ENCODE data around the gene TRIM62. TPM values are rescaled to one million over a fixed set of nuclear protein-coding genes. Genes with fewer than 3 reads are reported as not detected.

TRIM62 gene
- total RNA-seq, 1 experiment from 2014 or later: 2.8 TPM

DNA sequence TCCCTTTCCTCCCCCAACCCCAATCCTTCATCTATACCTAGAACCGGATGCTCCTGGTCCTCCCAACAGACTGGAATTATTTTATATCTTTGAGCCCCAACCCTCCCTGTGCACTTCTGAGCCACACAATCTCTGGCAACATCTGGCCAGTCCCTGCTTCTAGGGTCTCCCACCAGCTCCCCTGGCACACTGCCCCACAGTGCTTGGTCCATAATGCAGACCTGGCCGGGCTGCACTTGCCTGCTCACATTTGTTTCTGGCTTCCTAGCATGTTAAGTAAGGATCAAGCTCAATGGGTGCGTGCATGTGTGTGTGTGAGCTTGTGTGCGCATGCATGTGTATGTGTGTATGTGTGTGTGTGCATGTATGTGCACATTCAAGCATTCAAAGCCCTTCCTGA, 8.8 kb downstream of the TRIM62 start:
- BruUV-seq (replicated peaks): no TSS peak
- POLR2A ChIA-PET (ENCODE audit: low non-redundant PET): no interaction called here
- DNase-seq (ENCODE audit: low spot score): no peak
- no peak for TF ChIP-seq EZH2 (IDR thresholded peaks at IDR 0.05; ENCODE audit: borderline replicate concordance, low read depth, low read length, poor library complexity, severe bottlenecking)
- TF ChIP-seq, protein P1, sequence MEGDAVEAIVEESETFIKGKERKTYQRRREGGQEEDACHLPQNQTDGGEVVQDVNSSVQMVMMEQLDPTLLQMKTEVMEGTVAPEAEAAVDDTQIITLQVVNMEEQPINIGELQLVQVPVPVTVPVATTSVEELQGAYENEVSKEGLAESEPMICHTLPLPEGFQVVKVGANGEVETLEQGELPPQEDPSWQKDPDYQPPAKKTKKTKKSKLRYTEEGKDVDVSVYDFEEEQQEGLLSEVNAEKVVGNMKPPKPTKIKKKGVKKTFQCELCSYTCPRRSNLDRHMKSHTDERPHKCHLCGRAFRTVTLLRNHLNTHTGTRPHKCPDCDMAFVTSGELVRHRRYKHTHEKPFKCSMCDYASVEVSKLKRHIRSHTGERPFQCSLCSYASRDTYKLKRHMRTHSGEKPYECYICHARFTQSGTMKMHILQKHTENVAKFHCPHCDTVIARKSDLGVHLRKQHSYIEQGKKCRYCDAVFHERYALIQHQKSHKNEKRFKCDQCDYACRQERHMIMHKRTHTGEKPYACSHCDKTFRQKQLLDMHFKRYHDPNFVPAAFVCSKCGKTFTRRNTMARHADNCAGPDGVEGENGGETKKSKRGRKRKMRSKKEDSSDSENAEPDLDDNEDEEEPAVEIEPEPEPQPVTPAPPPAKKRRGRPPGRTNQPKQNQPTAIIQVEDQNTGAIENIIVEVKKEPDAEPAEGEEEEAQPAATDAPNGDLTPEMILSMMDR (conservative IDR thresholded peaks at IDR 0.05; ENCODE audit: low read depth, low read length): no peak
- no peaks in the 10 kb centered on the region for H3K36me3 ChIP-seq (ENCODE audit: insufficient read depth, low read length, poor library complexity, severe bottlenecking)
- CTCF ChIA-PET: no interaction called here
- no peaks in the 10 kb centered on the region for H3K27me3 ChIP-seq (replicated peaks; ENCODE audit: insufficient read depth, low read depth, low read length, poor library complexity)
- H3K4me1 ChIP-seq (ENCODE audit: insufficient read depth, low read length, poor library complexity, severe bottlenecking): no peaks in the 10 kb centered on the region
- no peak overlapping the region for H3K27ac ChIP-seq (ENCODE audit: low read depth, low read length, poor library complexity, severe bottlenecking)
- intact Hi-C loops (cut with micrococcal nuclease; ENCODE audit: unreplicated experiment): no loop called here
- H3K4me3 ChIP-seq (ENCODE audit: low read depth, low read length, poor library complexity, severe bottlenecking): no peak overlapping the region
- no peaks in the 10 kb centered on the region for H3K9me3 ChIP-seq (ENCODE audit: low read depth, low read length, poor library complexity, severe bottlenecking)

DNA sequence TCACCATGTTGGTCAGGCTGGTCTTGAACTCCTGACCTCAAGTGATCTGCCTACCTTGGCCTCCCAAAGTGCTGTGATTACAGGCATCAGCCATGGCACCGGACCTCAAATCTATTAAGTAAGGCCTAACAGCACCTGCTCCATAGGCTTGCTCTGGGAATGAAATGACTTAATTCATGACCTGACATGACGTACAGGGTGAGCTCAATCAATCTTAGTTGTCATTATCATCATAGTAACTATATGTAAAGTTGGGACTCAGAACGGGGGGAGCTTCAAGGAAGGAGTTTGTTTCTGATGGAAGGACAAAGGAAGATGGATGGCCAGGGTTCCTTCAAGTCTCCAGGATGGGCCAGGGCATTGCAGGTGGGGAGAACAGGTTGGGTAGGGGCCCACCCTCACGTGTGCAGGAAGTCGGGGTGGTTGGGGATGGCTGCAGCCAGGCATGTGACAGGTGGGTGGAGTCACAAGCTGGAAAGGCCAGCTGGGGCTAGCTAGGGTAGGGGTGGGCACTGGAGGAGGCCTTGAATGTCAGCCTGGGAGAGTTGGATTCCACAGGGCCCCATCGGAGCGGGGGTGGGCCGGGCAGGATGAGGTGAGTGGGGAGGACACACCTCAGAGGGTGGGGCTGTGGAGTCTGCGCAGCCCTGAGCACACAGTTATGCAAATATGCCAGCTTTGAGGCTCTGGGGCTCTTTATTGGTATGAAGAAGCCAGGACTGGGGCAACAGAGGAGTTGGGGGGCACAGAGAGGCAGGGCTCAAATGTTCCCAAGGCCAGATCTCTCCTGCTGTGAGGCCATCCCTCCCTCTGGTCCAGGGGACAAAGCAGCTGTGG, 9.6 kb downstream of the TRIM62 start:
- Histone ChIP-seq H3K27ac (ENCODE audit: low read depth, low read length, poor library complexity, severe bottlenecking) (no peak overlapping the region), H3K27me3 (replicated peaks; ENCODE audit: insufficient read depth, low read depth, low read length, poor library complexity) (no peaks in the 10 kb centered on the region), H3K9me3 (ENCODE audit: low read depth, low read length, poor library complexity, severe bottlenecking) (no peaks in the 10 kb centered on the region), H3K4me3 (ENCODE audit: low read depth, low read length, poor library complexity, severe bottlenecking) (no peak overlapping the region), H3K4me1 (ENCODE audit: insufficient read depth, low read length, poor library complexity, severe bottlenecking) (no peaks in the 10 kb centered on the region), H3K36me3 (ENCODE audit: insufficient read depth, low read length, poor library complexity, severe bottlenecking) (no peaks in the 10 kb centered on the region)
- ChIA-PET CTCF (no interaction called here), POLR2A (ENCODE audit: low non-redundant PET) (interaction anchor here (0.6 kb wide), 1 partner anchor 237 kb away, joined by 3 read pairs; no protein-coding TSS in a partner anchor)
- no TSS peak for BruUV-seq (replicated peaks)
- intact Hi-C loops (cut with micrococcal nuclease; ENCODE audit: unreplicated experiment): no loop called here
- no peak for TF ChIP-seq EZH2 (IDR thresholded peaks at IDR 0.05; ENCODE audit: borderline replicate concordance, low read depth, low read length, poor library complexity, severe bottlenecking)
- TF ChIP-seq, protein P1 (conservative IDR thresholded peaks at IDR 0.05; ENCODE audit: low read depth, low read length): no peak
- no peak for DNase-seq (ENCODE audit: low spot score)

DNA sequence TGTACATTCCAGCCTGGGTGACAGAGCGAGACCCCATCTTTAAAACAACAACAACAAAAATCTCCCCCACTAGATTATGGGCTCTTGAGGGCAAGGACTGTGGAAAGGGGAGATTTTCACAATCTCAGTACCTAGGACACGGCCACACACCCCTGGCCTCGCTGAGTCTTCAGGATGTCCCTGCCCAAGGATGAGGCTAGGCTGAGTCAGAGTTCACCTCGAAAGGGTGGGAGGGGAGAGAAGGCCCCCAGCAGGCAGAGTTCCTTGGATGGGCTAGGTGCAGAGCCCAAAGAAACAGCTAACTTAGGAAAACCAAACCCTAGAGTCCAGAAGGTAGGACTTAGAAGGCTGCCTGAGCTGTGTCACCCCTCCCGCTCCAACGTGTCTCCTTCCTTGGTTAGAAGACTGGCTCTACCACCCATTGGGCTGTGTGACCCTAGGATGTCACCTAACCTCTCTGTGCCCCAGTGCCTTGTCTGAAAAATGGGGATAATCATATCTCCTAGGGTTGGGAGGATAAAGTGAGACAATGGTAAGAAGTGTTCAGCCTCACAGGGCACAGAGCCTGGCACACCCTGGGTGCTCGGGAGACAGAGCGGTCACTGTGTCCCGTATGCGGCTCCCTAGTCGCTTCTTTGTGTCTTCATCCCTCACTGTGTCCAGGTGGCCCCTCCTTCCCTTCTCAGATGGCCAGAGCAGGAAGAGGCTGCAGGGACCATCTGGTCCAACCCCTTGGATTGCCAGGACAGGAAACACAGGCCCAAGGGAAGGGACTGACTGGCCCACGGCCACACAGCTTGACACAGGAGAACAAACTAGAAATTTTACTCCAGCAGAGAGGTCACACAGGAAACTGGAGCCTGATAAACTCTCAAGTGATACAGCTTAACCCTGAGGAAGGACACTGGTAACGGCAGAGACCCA, 11.2 kb downstream of the TRIM62 start:
- ChIA-PET CTCF (interaction anchor here (0.5 kb wide), 1 partner anchor 58 kb away, joined by 3 read pairs; no protein-coding TSS in a partner anchor), POLR2A (ENCODE audit: low non-redundant PET) (no interaction called here)
- H3K27ac ChIP-seq (ENCODE audit: low read depth, low read length, poor library complexity, severe bottlenecking): no peak overlapping the region
- no peak for TF ChIP-seq EZH2 (IDR thresholded peaks at IDR 0.05; ENCODE audit: borderline replicate concordance, low read depth, low read length, poor library complexity, severe bottlenecking)
- TF ChIP-seq, protein P1 (conservative IDR thresholded peaks at IDR 0.05; ENCODE audit: low read depth, low read length): no peak
- no peaks in the 10 kb centered on the region for H3K9me3 ChIP-seq (ENCODE audit: low read depth, low read length, poor library complexity, severe bottlenecking)
- no peak for DNase-seq (ENCODE audit: low spot score)
- H3K4me3 ChIP-seq (ENCODE audit: low read depth, low read length, poor library complexity, severe bottlenecking): no peak overlapping the region
- H3K4me1 ChIP-seq (ENCODE audit: insufficient read depth, low read length, poor library complexity, severe bottlenecking): no peaks in the 10 kb centered on the region
- H3K27me3 ChIP-seq (replicated peaks; ENCODE audit: insufficient read depth, low read depth, low read length, poor library complexity): no peaks in the 10 kb centered on the region
- H3K36me3 ChIP-seq (ENCODE audit: insufficient read depth, low read length, poor library complexity, severe bottlenecking): no peaks in the 10 kb centered on the region
- no TSS peak for BruUV-seq (replicated peaks)
- intact Hi-C loops (cut with micrococcal nuclease; ENCODE audit: unreplicated experiment): no loop called here

All from A673 (cell line).